Keratinocyte (primary cell): Measurements from ENCODE around the gene MOGAT1.

ENCODE experiments used
- CTCF ChIP-seq, 3 experiments: IDR thresholded peaks in 1 of 3; conservative IDR thresholded peaks in 1 of 3; optimal IDR thresholded peaks in 1 of 3; 2 replicates in 2 of 3; 3 replicates in 1 of 3; pipeline versions ENCODE3 to v1.5.1; 2011; ENCODE audit warnings: low read length in 3 of 3, mild to moderate bottlenecking in 3 of 3, moderate library complexity in 2 of 3, control low read depth in 1 of 3, inconsistent platforms in 1 of 3; ENCODE audit not compliant: insufficient read depth in 2 of 3; ENCODE audit errors: extremely low read depth in 1 of 3
- EZH2 ChIP-seq: IDR thresholded peaks from one replicate; pipeline ENCODE4 v1.6.1; 2012; ENCODE audit warnings: inconsistent platforms, mild to moderate bottlenecking, low read length, moderate library complexity

GRCh38 chr2:222754324-222754930 lies 83.0 kb downstream of the MOGAT1 start:
- no peak for TF ChIP-seq EZH2
- TF ChIP-seq CTCF (optimal IDR thresholded peaks at IDR 0.05 in 1 of 3, IDR thresholded peaks at IDR 0.05 in 1 of 3, conservative IDR thresholded peaks at IDR 0.05 in 1 of 3; ENCODE audit: extremely low read depth in 1 of 3, insufficient read depth in 2 of 3, low read length in 3 of 3) = no peak
